ENCODE results near the gene TGIF2LX.
"Not testable (repeated sequence)": the region's sequence is repeated elsewhere in the genome, so short reads cannot be mapped to it uniquely, and the experiment has no call there.

The TGIF2LX gene

GRCh38 chrX:89921665-89922064 is at the start of gene TGIF2LX:
TGIF2LX (plus strand) TSS chrX:89921908; CDS start chrX:89922086, 178 bp downstream.
- DNase-seq: not testable (repeated sequence)

GRCh38 chrX:89922338-89922934 is 728 bp downstream of the TGIF2LX start:
- DNase-seq: not testable (repeated sequence)

- DNase-seq: not testable (repeated sequence)
Observed at GRCh38 chrX:89943077-89943476, 21.4 kb downstream of the TGIF2LX start.

GRCh38 chrX:89965588-89965987 is 43.9 kb downstream of the TGIF2LX start:
- not testable (repeated sequence) for DNase-seq

All from activated CD4-positive, alpha-beta T cell treated with anti-CD3 and anti-CD28 coated beads, Interleukin-2, Interleukin-6, amounts not matched to agents 100 ng/mL and 50 ng/mL, durations not matched to agents 16 hours and 8 hours (primary cell).